Thyroid gland (tissue), 4 donors: ENCODE results near the gene PCSK7. TPM values are rescaled to one million over a fixed set of nuclear protein-coding genes. Genes with fewer than 3 reads are reported as not detected.

ENCODE experiments used
- DNase-seq, 2 donors: peaks; one replicate each; pipeline ENCODE4 v3.0.0-alpha.2; 2019
- H3K27ac ChIP-seq, 3 donors: fragments of 200-600 bp; sonication (generic); 1 replicate in 2 of 3; 2 replicates in 1 of 3; pipeline ENCODE4 v1.5.1; 2016 to 2019; ENCODE audit warnings: mild to moderate bottlenecking in 1 of 3, moderate library complexity in 1 of 3
- H3K27me3 ChIP-seq: fragments of 200-600 bp; sonication (generic); one replicate; pipeline ENCODE4 v1.5.1; 2019
- H3K36me3 ChIP-seq, 2 donors: fragments of 200-600 bp; sonication (generic); one replicate each; pipeline ENCODE4 v1.5.1; 2016 to 2019
- H3K4me1 ChIP-seq, 2 donors: fragments of 200-600 bp; sonication (generic); one replicate each; pipeline ENCODE4 v1.5.1; 2017 to 2019
- H3K4me3 ChIP-seq, 3 donors: fragments of 200-600 bp; sonication (generic); replicated peaks in 1 of 3; 1 replicate in 2 of 3; 2 replicates in 1 of 3; pipeline ENCODE4 v1.5.1; 2016; ENCODE audit warnings: mild to moderate bottlenecking in 1 of 3
- H3K9me3 ChIP-seq: fragments of 200-600 bp; sonication (generic); one replicate; pipeline ENCODE4 v1.5.1; 2017
- POLR2A ChIP-seq, 2 donors: fragments of 450-650 bp; IDR thresholded peaks; one replicate each; pipeline ENCODE4 v1.6.1; 2017; ENCODE audit warnings: antibody characterized with exemption in 2 of 2, mild to moderate bottlenecking in 2 of 2, moderate library complexity in 1 of 2
- WGBS, 2 donors: methylation state at CpG; one replicate each; pipeline ENCODE4 v1.1.5; 2017; 5-methylcytosine and 5-hydroxymethylcytosine counted together
- intact Hi-C: fragments of 100-400 bp; cut with DNase I; formaldehyde crosslinking; loops from one replicate; pipeline ENCODE4 v1.15.1; 2023
- total RNA-seq, 4 donors: library from RNA; depleted of rRNA; stranded (reverse); fragments of >200 nt; gene quantifications; one replicate each; pipeline ENCODE4 v1.2.3, GENCODE V29; 2016
- TF ChIP-seq, protein P1 (sequence below), 6 experiments: fragments of 200-600 bp in 3 of 6; fragments of 450-650 bp in 3 of 6; sonication (generic) in 3 of 6; IDR thresholded peaks; one replicate each; pipeline ENCODE4 v1.5.1; 2016 to 2019; ENCODE audit warnings: antibody characterized with exemption in 6 of 6, mild to moderate bottlenecking in 2 of 6, inconsistent platforms in 1 of 6, moderate library complexity in 1 of 6

The PCSK7 gene
- total RNA-seq, 4 donors from 2014 or later: 36.1 to 61.1 (median 47.5) TPM

GRCh38 chr11:117194267-117194666 lies 37.6 kb downstream of the PCSK7 start:
- DNase-seq: no peak
- Histone ChIP-seq H3K9me3 (no peaks in the 10 kb centered on the region), H3K36me3 (peaks cover 25 to 36% of the 10 kb centered on the region in 2 donors), H3K4me3 (no peak overlapping the region), H3K4me1 (peaks cover 9 to 16% of the 10 kb centered on the region in 2 donors), H3K27me3 (no peaks in the 10 kb centered on the region), H3K27ac (no peak overlapping the region)
- intact Hi-C loops: no loop called here
- no peak for TF ChIP-seq POLR2A (IDR thresholded peaks at IDR 0.05)
- TF ChIP-seq, protein P1, sequence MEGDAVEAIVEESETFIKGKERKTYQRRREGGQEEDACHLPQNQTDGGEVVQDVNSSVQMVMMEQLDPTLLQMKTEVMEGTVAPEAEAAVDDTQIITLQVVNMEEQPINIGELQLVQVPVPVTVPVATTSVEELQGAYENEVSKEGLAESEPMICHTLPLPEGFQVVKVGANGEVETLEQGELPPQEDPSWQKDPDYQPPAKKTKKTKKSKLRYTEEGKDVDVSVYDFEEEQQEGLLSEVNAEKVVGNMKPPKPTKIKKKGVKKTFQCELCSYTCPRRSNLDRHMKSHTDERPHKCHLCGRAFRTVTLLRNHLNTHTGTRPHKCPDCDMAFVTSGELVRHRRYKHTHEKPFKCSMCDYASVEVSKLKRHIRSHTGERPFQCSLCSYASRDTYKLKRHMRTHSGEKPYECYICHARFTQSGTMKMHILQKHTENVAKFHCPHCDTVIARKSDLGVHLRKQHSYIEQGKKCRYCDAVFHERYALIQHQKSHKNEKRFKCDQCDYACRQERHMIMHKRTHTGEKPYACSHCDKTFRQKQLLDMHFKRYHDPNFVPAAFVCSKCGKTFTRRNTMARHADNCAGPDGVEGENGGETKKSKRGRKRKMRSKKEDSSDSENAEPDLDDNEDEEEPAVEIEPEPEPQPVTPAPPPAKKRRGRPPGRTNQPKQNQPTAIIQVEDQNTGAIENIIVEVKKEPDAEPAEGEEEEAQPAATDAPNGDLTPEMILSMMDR (IDR thresholded peaks at IDR 0.05): no peak
- 91 to 99% methylated on average over 5 of the region's 5 CpGs for WGBS, 2 donors

DNA sequence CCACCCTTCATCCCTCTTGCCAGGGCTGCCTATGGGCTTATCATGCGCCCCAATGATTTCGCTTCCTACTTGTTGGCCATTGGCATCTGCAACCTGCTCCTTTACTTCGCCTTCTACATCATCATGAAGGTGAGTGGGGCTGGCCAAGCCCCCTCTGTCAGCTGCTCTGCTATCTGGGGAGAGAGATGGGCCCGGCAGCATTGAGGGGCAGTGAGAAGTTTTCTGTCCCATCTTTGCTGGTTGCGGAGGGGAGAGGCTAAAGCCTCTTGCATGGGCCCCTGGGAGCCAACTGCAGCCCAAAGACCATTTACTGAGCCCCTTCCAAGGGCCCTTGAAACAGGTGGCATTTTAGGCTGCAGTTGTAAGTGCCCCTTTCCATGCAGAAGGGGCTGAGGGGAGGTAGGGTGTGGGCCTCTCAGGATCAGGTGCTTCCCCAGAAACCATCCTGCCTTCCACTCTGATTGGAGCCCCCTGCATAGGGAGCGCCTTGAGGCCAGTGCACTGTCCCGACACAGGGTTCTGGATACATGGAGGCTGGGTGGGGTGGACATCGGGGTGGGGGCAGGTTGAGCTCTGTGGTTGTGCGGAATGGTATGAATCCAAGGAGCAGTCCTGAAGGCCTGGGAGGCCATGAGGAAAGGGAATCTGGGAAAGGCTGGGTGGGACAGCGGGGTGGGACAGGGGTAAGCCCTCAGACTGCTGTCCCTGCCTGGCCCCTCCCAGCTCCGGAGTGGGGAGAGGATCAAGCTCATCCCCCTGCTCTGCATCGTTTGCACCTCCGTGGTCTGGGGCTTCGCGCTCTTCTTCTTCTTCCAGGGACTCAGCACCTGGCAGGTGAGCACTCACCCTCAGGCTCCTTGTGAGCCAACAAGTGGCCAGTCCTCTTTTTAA lies 38.5 kb downstream of the PCSK7 start:
- no peak for DNase-seq

GRCh38 chr11:117192401-117192875 lies 39.4 kb downstream of the PCSK7 start:
- intact Hi-C loops: no loop called here
- TF ChIP-seq, protein P1 (IDR thresholded peaks at IDR 0.05): no peak
- TF ChIP-seq POLR2A (IDR thresholded peaks at IDR 0.05): no peak
- H3K27me3 ChIP-seq: no peaks in the 10 kb centered on the region
- DNase-seq: no peak
- 92 to 96% methylated on average over 14 to 17 of the region's 17 CpGs for WGBS, 2 donors
- H3K4me3 ChIP-seq: no peak overlapping the region
- H3K9me3 ChIP-seq: no peaks in the 10 kb centered on the region
- H3K27ac ChIP-seq: no peak overlapping the region
- H3K36me3 ChIP-seq: peaks cover 37 to 52% of the 10 kb centered on the region in 2 donors
- H3K4me1 ChIP-seq: no peaks in the 10 kb centered on the region

More for the DNA sequence above, 38.5 kb downstream of the PCSK7 start:
- H3K4me3 ChIP-seq: no peak overlapping the region
- H3K27me3 ChIP-seq: no peaks in the 10 kb centered on the region
- no peaks in the 10 kb centered on the region for H3K9me3 ChIP-seq
- intact Hi-C loops: no loop called here
- 96 to 98% methylated on average over 14 to 15 of the region's 15 CpGs for WGBS, 2 donors
- no peak for TF ChIP-seq POLR2A (IDR thresholded peaks at IDR 0.05)
- TF ChIP-seq, protein P1 (IDR thresholded peaks at IDR 0.05): no peak
- no peak overlapping the region for H3K27ac ChIP-seq
- H3K36me3 ChIP-seq: peaks cover 30 to 45% of the 10 kb centered on the region in 2 donors
- H3K4me1 ChIP-seq: peaks cover under 1 to 7% of the 10 kb centered on the region in 2 donors

GRCh38 chr11:117191680-117192400 lies 40.0 kb downstream of the PCSK7 start:
- TF ChIP-seq, protein P1 (IDR thresholded peaks at IDR 0.05): no peak
- no peak for TF ChIP-seq POLR2A (IDR thresholded peaks at IDR 0.05)
- Histone ChIP-seq H3K36me3 (peaks cover 41 to 56% of the 10 kb centered on the region in 2 donors), H3K27ac (no peak overlapping the region), H3K4me1 (no peaks in the 10 kb centered on the region), H3K27me3 (no peaks in the 10 kb centered on the region), H3K4me3 (no peak overlapping the region), H3K9me3 (no peaks in the 10 kb centered on the region)
- WGBS, 2 donors: 94 to 95% methylated on average over 26 of the region's 26 CpGs
- intact Hi-C loops: no loop called here
- no peak for DNase-seq
